HL-60 (cell line): ENCODE measurements around the gene PRDM16.

Source experiments
- DNase-seq, 2 experiments: peaks; one replicate each; pipeline ENCODE4 v3.0.0-alpha.2; 2010 to 2020; ENCODE audit warnings: low read depth in 1 of 2, low spot score in 1 of 2
- H3K27ac ChIP-seq: fragments of 250-450 bp; sonication (Bioruptor Pico); replicated peaks from 2 replicates; pipeline ENCODE4 v1.5.1; 2020; ENCODE audit warnings: mild to moderate bottlenecking, moderate library complexity
- H3K27me3 ChIP-seq: fragments of 250-450 bp; sonication (Bioruptor Pico); 2 replicates; pipeline ENCODE4 v1.5.1; 2021; ENCODE audit warnings: mild to moderate bottlenecking, moderate library complexity; ENCODE audit not compliant: insufficient read depth, poor library complexity, severe bottlenecking
- H3K4me3 ChIP-seq: replicated peaks from 2 replicates; pipeline ENCODE4 v1.5.1; 2011; ENCODE audit warnings: mild to moderate bottlenecking, control low read depth, low read length; ENCODE audit not compliant: insufficient read depth
- GABPA ChIP-seq: IDR thresholded peaks from 2 replicates; pipeline ENCODE4 v1.6.1; 2012; ENCODE audit warnings: low read depth
- POLR2AphosphoS5 ChIP-seq: IDR thresholded peaks from 2 replicates; pipeline ENCODE4 v1.6.1; 2012; ENCODE audit warnings: low read depth
- SPI1 ChIP-seq: IDR thresholded peaks from 2 replicates; pipeline ENCODE4 v1.6.1; 2012; ENCODE audit warnings: low read depth, mild to moderate bottlenecking, borderline replicate concordance
- TF ChIP-seq, protein P1 (sequence below): IDR thresholded peaks from 2 replicates; pipeline ENCODE4 v1.6.1; 2012; ENCODE audit warnings: low read depth; ENCODE audit not compliant: insufficient replicate concordance
- TF ChIP-seq, protein P2 (sequence below): IDR thresholded peaks from one replicate; pipeline ENCODE4 v1.5.1; 2011; ENCODE audit warnings: low read length, control low read depth, inconsistent platforms; ENCODE audit not compliant: insufficient read depth

Gene PRDM16

DNA sequence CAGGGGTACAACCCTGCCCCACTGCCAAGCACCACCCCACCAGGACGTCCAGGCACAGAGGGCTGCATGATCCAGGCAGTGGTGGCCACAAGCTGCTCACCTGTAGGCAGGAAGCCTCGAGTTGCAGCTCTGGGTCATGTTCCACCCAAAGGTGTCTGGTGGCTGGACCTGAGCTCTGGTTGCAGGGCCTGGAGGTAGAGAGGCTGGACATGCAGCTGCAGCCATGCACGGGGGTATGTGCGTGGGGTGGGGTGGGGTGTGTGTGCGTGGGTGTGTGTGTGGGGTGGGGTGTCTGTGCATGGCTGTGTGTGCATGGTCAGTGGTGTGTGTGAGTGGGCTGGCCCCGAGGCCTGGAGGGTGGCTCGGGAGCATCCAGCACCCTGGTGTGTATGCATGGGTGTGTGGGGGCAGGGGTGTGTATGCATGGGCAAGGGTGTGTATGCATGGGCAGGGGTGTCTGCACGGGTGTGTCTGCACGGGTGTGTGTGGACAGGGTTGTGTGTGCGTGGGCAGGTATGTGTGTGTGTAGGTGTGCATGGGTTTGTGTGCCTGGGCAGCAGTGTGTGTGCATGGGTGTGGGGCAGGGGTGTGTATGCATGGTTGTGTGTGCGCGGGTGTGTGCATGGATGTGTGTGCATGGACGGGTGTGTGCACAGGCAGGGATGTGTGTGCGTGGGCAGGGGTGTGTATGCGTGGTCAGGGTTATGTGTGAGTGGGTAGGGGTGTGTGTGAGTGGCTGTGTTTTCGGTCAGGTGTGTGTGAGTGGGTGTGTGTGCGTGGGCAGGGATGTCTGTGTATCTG, 401.0 kb downstream of the PRDM16 start:
- DNase-seq = no peak
- Histone ChIP-seq H3K4me3 (no peak overlapping the region), H3K27me3 (no peaks in the 10 kb centered on the region), H3K27ac (no peak overlapping the region)
- TF ChIP-seq POLR2AphosphoS5 = no peak
- TF ChIP-seq, protein P1, sequence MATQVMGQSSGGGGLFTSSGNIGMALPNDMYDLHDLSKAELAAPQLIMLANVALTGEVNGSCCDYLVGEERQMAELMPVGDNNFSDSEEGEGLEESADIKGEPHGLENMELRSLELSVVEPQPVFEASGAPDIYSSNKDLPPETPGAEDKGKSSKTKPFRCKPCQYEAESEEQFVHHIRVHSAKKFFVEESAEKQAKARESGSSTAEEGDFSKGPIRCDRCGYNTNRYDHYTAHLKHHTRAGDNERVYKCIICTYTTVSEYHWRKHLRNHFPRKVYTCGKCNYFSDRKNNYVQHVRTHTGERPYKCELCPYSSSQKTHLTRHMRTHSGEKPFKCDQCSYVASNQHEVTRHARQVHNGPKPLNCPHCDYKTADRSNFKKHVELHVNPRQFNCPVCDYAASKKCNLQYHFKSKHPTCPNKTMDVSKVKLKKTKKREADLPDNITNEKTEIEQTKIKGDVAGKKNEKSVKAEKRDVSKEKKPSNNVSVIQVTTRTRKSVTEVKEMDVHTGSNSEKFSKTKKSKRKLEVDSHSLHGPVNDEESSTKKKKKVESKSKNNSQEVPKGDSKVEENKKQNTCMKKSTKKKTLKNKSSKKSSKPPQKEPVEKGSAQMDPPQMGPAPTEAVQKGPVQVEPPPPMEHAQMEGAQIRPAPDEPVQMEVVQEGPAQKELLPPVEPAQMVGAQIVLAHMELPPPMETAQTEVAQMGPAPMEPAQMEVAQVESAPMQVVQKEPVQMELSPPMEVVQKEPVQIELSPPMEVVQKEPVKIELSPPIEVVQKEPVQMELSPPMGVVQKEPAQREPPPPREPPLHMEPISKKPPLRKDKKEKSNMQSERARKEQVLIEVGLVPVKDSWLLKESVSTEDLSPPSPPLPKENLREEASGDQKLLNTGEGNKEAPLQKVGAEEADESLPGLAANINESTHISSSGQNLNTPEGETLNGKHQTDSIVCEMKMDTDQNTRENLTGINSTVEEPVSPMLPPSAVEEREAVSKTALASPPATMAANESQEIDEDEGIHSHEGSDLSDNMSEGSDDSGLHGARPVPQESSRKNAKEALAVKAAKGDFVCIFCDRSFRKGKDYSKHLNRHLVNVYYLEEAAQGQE = no peak
- no peak for TF ChIP-seq GABPA
- TF ChIP-seq SPI1 = no peak
- TF ChIP-seq, protein P2, sequence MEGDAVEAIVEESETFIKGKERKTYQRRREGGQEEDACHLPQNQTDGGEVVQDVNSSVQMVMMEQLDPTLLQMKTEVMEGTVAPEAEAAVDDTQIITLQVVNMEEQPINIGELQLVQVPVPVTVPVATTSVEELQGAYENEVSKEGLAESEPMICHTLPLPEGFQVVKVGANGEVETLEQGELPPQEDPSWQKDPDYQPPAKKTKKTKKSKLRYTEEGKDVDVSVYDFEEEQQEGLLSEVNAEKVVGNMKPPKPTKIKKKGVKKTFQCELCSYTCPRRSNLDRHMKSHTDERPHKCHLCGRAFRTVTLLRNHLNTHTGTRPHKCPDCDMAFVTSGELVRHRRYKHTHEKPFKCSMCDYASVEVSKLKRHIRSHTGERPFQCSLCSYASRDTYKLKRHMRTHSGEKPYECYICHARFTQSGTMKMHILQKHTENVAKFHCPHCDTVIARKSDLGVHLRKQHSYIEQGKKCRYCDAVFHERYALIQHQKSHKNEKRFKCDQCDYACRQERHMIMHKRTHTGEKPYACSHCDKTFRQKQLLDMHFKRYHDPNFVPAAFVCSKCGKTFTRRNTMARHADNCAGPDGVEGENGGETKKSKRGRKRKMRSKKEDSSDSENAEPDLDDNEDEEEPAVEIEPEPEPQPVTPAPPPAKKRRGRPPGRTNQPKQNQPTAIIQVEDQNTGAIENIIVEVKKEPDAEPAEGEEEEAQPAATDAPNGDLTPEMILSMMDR = no peak

DNA sequence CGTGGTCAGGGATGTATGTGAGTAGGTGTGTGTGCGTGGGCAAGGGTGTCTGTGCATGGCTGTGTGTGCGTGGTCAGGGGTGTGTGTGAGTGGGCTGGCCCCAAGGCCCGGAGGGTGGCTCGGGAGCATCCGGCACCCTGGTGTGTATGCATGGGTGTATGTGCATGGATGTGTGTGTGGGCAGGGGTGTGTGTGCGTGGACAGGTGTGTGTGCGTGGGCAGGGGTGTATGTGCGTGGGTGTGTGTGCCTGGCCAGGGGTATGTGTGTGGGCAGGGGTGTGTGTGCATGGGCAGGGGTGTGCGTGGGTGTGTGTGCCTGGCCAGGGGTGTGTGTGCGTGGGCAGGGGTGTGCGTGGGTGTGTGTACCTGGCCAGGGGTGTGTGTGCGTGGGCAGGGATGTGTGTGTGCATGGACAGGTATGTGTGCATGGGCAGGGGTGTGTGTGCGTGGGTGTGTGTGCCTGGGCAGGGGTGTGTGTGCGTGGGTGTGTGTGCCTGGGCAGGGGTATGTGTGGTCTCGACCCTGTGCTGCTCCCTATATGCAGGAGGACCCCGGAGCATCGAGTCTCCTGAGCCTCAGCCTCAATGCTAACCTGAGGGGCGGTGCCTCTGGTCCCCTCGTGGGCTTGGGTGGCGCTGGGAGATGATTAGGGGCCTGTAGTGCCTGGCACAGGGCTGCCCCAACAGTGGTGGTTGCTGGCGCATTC, 401.8 kb downstream of the PRDM16 start:
- H3K27ac ChIP-seq = no peak overlapping the region
- H3K4me3 ChIP-seq = no peak overlapping the region

DNA sequence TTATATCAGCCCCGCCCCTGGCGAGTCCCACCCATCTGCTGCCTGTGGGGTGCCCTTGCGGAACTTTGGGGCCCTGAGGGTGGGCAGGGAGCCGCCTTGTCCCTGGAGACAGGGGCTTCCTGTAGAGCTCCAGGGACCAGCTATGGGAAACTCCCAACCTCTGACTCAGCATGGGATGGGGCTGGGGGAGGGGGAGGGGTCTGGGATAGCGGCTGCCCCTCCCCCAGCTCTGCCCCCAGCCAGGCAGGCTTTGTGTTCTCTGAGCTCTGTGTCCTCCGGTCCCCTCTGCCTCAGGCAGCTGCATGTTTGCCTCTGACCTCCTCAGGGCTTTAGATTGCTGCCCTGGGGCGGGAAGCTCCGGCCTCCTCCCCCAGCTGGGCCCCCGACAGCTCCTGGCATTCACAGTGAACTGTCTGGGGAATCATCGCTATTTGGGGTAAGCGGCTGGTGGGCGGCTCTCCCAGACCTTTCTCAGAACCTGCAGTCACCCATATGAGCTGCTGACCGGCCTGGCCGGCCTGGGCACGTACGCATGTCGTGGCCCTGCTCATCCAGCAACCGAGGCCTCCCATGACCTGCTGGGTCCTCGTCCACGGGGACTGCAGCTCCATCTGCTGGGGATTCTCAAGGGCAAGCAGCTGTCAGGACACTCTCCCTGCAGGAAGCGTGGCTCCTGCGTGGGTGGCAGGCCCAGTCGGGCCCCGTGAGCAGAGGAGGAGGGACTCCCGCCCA, 402.5 kb downstream of the PRDM16 start:
- Histone ChIP-seq H3K27ac (no peak overlapping the region), H3K4me3 (no peak overlapping the region), H3K27me3 (no peaks in the 10 kb centered on the region)
- no peak for DNase-seq
- TF ChIP-seq, protein P2 = no peak
- TF ChIP-seq, protein P1 = no peak
- TF ChIP-seq SPI1 (no peak), GABPA (no peak), POLR2AphosphoS5 (no peak)

More for the DNA sequence above, 401.8 kb downstream of the PRDM16 start:
- no peak for TF ChIP-seq POLR2AphosphoS5
- TF ChIP-seq, protein P2 = no peak
- DNase-seq = no peak
- no peaks in the 10 kb centered on the region for H3K27me3 ChIP-seq
